ENCODE measurements around the gene CCDC148. TPM values are rescaled to one million over a fixed set of nuclear protein-coding genes. Genes with fewer than 3 reads are reported as not detected.

CCDC148 gene
- total RNA-seq, 2 experiments from 2014 or later = not detected

GRCh38 chr2:158493458-158493857 is 36.9 kb upstream of the CCDC148 start:
- DNase-seq = no peak
- peaks cover 12% of the 10 kb centered on the region for H3K4me1 Mint-ChIP-seq (ENCODE audit: low read depth)
- H3K27me3 Mint-ChIP-seq (ENCODE audit: low read depth) = no peaks in the 10 kb centered on the region
- H3K9me3 Mint-ChIP-seq = no peaks in the 10 kb centered on the region
- no peak overlapping the region for H3K27ac Mint-ChIP-seq
- H3K4me3 Mint-ChIP-seq = no peak overlapping the region
- CTCF ChIA-PET = no interaction called here
- intact Hi-C loops (cut with micrococcal nuclease) = no loop called here
- H3K36me3 Mint-ChIP-seq (ENCODE audit: low read depth) = no peaks in the 10 kb centered on the region

- DNase-seq = no peak
- Mint-ChIP-seq H3K4me3 (no peak overlapping the region), H3K27ac (no peak overlapping the region), H3K9me3 (no peaks in the 10 kb centered on the region), H3K36me3 (ENCODE audit: low read depth) (no peaks in the 10 kb centered on the region), H3K4me1 (ENCODE audit: low read depth) (peaks cover 5% of the 10 kb centered on the region), H3K27me3 (ENCODE audit: low read depth) (no peaks in the 10 kb centered on the region)
- intact Hi-C loops (cut with micrococcal nuclease) = no loop called here
- CTCF ChIA-PET = no interaction called here
These were observed 34.5 kb upstream of the CCDC148 start for GRCh38 chr2:158491072-158491471.

GRCh38 chr2:158489366-158490112 is 33.0 kb upstream of the CCDC148 start:
- H3K27me3 Mint-ChIP-seq (ENCODE audit: low read depth) = no peaks in the 10 kb centered on the region
- H3K4me3 Mint-ChIP-seq = no peak overlapping the region
- CTCF ChIA-PET = interaction anchor here (0.6 to 0.7 kb wide), 2 partner anchors 202 to 210 kb away, joined by 3 to 4 read pairs; no protein-coding TSS in a partner anchor
- no peaks in the 10 kb centered on the region for H3K9me3 Mint-ChIP-seq
- no peaks in the 10 kb centered on the region for H3K36me3 Mint-ChIP-seq (ENCODE audit: low read depth)
- H3K4me1 Mint-ChIP-seq (ENCODE audit: low read depth) = peaks cover 9% of the 10 kb centered on the region
- no peak overlapping the region for H3K27ac Mint-ChIP-seq
- DNase-seq = no peak
- intact Hi-C loops (cut with micrococcal nuclease) = no loop called here

- Mint-ChIP-seq H3K9me3 (no peaks in the 10 kb centered on the region), H3K4me1 (ENCODE audit: low read depth) (peaks cover 12% of the 10 kb centered on the region), H3K27ac (no peak overlapping the region), H3K27me3 (ENCODE audit: low read depth) (no peaks in the 10 kb centered on the region), H3K4me3 (no peak overlapping the region), H3K36me3 (ENCODE audit: low read depth) (peaks cover 2% of the 10 kb centered on the region)
- intact Hi-C loops (cut with micrococcal nuclease) = no loop called here
- CTCF ChIA-PET = no interaction called here
- DNase-seq = no peak
These were observed 32.1 kb upstream of the CCDC148 start for GRCh38 chr2:158488442-158489216.

GRCh38 chr2:158487419-158487818 is 30.9 kb upstream of the CCDC148 start:
- intact Hi-C loops (cut with micrococcal nuclease) = no loop called here
- CTCF ChIA-PET = no interaction called here
- Mint-ChIP-seq H3K36me3 (ENCODE audit: low read depth) (peaks cover 2% of the 10 kb centered on the region), H3K27ac (no peak overlapping the region), H3K4me3 (no peak overlapping the region), H3K27me3 (ENCODE audit: low read depth) (no peaks in the 10 kb centered on the region), H3K9me3 (no peaks in the 10 kb centered on the region), H3K4me1 (ENCODE audit: low read depth) (peaks cover 12% of the 10 kb centered on the region)
- no peak for DNase-seq

- intact Hi-C loops (cut with micrococcal nuclease) = no loop called here
- no peaks in the 10 kb centered on the region for H3K9me3 Mint-ChIP-seq
- no peak for DNase-seq
- H3K4me3 Mint-ChIP-seq = no peak overlapping the region
- H3K27me3 Mint-ChIP-seq (ENCODE audit: low read depth) = no peaks in the 10 kb centered on the region
- CTCF ChIA-PET = no interaction called here
- H3K27ac Mint-ChIP-seq = no peak overlapping the region
- H3K4me1 Mint-ChIP-seq (ENCODE audit: low read depth) = peaks cover 13% of the 10 kb centered on the region
- peaks cover 2% of the 10 kb centered on the region for H3K36me3 Mint-ChIP-seq (ENCODE audit: low read depth)
These were observed 30.4 kb upstream of the CCDC148 start for GRCh38 chr2:158486970-158487325.

GRCh38 chr2:158486150-158486969 is 29.8 kb upstream of the CCDC148 start:
- intact Hi-C loops (cut with micrococcal nuclease) = no loop called here
- H3K27me3 Mint-ChIP-seq (ENCODE audit: low read depth) = no peaks in the 10 kb centered on the region
- no peak overlapping the region for H3K27ac Mint-ChIP-seq
- H3K36me3 Mint-ChIP-seq (ENCODE audit: low read depth) = peaks cover 2% of the 10 kb centered on the region
- CTCF ChIA-PET = no interaction called here
- no peak for DNase-seq
- H3K4me3 Mint-ChIP-seq = no peak overlapping the region
- peaks cover 13% of the 10 kb centered on the region for H3K4me1 Mint-ChIP-seq (ENCODE audit: low read depth)
- H3K9me3 Mint-ChIP-seq = no peaks in the 10 kb centered on the region

GRCh38 chr2:158484892-158485556 is 28.5 kb upstream of the CCDC148 start:
- no peak overlapping the region for H3K4me3 Mint-ChIP-seq
- H3K4me1 Mint-ChIP-seq (ENCODE audit: low read depth) = peaks cover 13% of the 10 kb centered on the region
- no peak overlapping the region for H3K27ac Mint-ChIP-seq
- H3K9me3 Mint-ChIP-seq = no peaks in the 10 kb centered on the region
- H3K36me3 Mint-ChIP-seq (ENCODE audit: low read depth) = peaks cover 2% of the 10 kb centered on the region
- CTCF ChIA-PET = interaction anchor here (0.5 kb wide), 2 partner anchors 10 to 27 kb away, joined by 3 to 4 read pairs; no protein-coding TSS in a partner anchor
- DNase-seq = no peak
- no peaks in the 10 kb centered on the region for H3K27me3 Mint-ChIP-seq (ENCODE audit: low read depth)
- intact Hi-C loops (cut with micrococcal nuclease) = no loop called here

- H3K9me3 Mint-ChIP-seq = no peaks in the 10 kb centered on the region
- no peak overlapping the region for H3K4me3 Mint-ChIP-seq
- CTCF ChIA-PET = interaction anchor here (0.8 kb wide), 1 partner anchor 26 kb away, joined by 3 read pairs; the partner anchor contains the start of genes CCDC148 and PKP4
- H3K4me1 Mint-ChIP-seq (ENCODE audit: low read depth) = peaks cover 20% of the 10 kb centered on the region
- no peak for DNase-seq
- H3K27me3 Mint-ChIP-seq (ENCODE audit: low read depth) = no peaks in the 10 kb centered on the region
- H3K27ac Mint-ChIP-seq = no peak overlapping the region
- intact Hi-C loops (cut with micrococcal nuclease) = no loop called here
- H3K36me3 Mint-ChIP-seq (ENCODE audit: low read depth) = peaks cover 2% of the 10 kb centered on the region
These were observed 26.0 kb upstream of the CCDC148 start for GRCh38 chr2:158482594-158482993.

- intact Hi-C loops (cut with micrococcal nuclease) = no loop called here
- DNase-seq = no peak
- H3K27ac Mint-ChIP-seq = no peak overlapping the region
- H3K27me3 Mint-ChIP-seq (ENCODE audit: low read depth) = no peaks in the 10 kb centered on the region
- no peak overlapping the region for H3K4me3 Mint-ChIP-seq
- H3K4me1 Mint-ChIP-seq (ENCODE audit: low read depth) = peaks cover 23% of the 10 kb centered on the region
- peaks cover 2% of the 10 kb centered on the region for H3K36me3 Mint-ChIP-seq (ENCODE audit: low read depth)
- CTCF ChIA-PET = no interaction called here
- no peaks in the 10 kb centered on the region for H3K9me3 Mint-ChIP-seq
These were observed 24.6 kb upstream of the CCDC148 start for GRCh38 chr2:158481116-158481515.

- H3K9me3 Mint-ChIP-seq = no peaks in the 10 kb centered on the region
- no peak for DNase-seq
- no peak overlapping the region for H3K27ac Mint-ChIP-seq
- intact Hi-C loops (cut with micrococcal nuclease) = no loop called here
- no peaks in the 10 kb centered on the region for H3K27me3 Mint-ChIP-seq (ENCODE audit: low read depth)
- no peak overlapping the region for H3K4me3 Mint-ChIP-seq
- H3K4me1 Mint-ChIP-seq (ENCODE audit: low read depth) = peaks cover 20% of the 10 kb centered on the region
- CTCF ChIA-PET = no interaction called here
- H3K36me3 Mint-ChIP-seq (ENCODE audit: low read depth) = no peaks in the 10 kb centered on the region
These were observed 22.3 kb upstream of the CCDC148 start for GRCh38 chr2:158478816-158479215.

- DNase-seq = no peak
- Mint-ChIP-seq H3K27me3 (ENCODE audit: low read depth) (no peaks in the 10 kb centered on the region), H3K4me3 (no peak overlapping the region), H3K4me1 (ENCODE audit: low read depth) (peaks cover 20% of the 10 kb centered on the region), H3K36me3 (ENCODE audit: low read depth) (no peaks in the 10 kb centered on the region), H3K27ac (no peak overlapping the region), H3K9me3 (no peaks in the 10 kb centered on the region)
- intact Hi-C loops (cut with micrococcal nuclease) = no loop called here
- CTCF ChIA-PET = interaction anchor here (0.9 kb wide), 1 partner anchor 20 kb away, joined by 3 read pairs; no protein-coding TSS in a partner anchor
These were observed 21.7 kb upstream of the CCDC148 start for GRCh38 chr2:158478237-158478636.
